Measurements from ENCODE around the gene SNAP91. TPM values are rescaled to one million over a fixed set of nuclear protein-coding genes. Genes with fewer than 3 reads are reported as not detected.
A peak's percentile ranks its signal among the peaks of the same experiment; 100 is the strongest.
"Not testable (repeated sequence)": the region's sequence is repeated elsewhere in the genome, so short reads cannot be mapped to it uniquely, and the experiment has no call there.

SNAP91 gene
- total RNA-seq, 1 donor from 2014 or later = 5.5 TPM

GRCh38 chr6:83637953-83638352 lies 70.9 kb downstream of the SNAP91 start:
- ATAC-seq (no peak), DNase-seq (ENCODE audit: missing footprints) (peak; percentile 57)
- intact Hi-C loops (cut with DNase I) = no loop called here

GRCh38 chr6:83636800-83637199 lies 72.1 kb downstream of the SNAP91 start:
- intact Hi-C loops (cut with DNase I) = no loop called here
- no peak for DNase-seq (ENCODE audit: missing footprints)
- ATAC-seq = no peak

GRCh38 chr6:83633609-83634008 lies 75.3 kb downstream of the SNAP91 start:
- no peak for ATAC-seq
- DNase-seq (ENCODE audit: missing footprints) = no peak
- intact Hi-C loops (cut with DNase I) = no loop called here

GRCh38 chr6:83633149-83633548 lies 75.8 kb downstream of the SNAP91 start:
- DNase-seq (ENCODE audit: missing footprints) (no peak), ATAC-seq (no peak)
- intact Hi-C loops (cut with DNase I) = no loop called here

- DNase-seq (ENCODE audit: missing footprints); intact Hi-C loops (cut with DNase I): not testable (repeated sequence)
Observed at GRCh38 chr6:83629908-83630307, 79.0 kb downstream of the SNAP91 start.

GRCh38 chr6:83615025-83615999 lies 93.6 kb downstream of the SNAP91 start:
- intact Hi-C loops (cut with DNase I) = loop anchor here (10.0 kb wide), 1 partner anchor 609 kb away; the partner anchor contains the start of gene CEP162
- ATAC-seq (no peak), DNase-seq (ENCODE audit: missing footprints) (no peak)

More at GRCh38 chr6:83629908-83630307, 79.0 kb downstream of the SNAP91 start:
- ATAC-seq = not testable (repeated sequence)

- intact Hi-C loops (cut with DNase I) = loop anchor here (10.0 kb wide), 1 partner anchor 611 kb away; the partner anchor contains the start of gene CEP162
- DNase-seq (ENCODE audit: missing footprints) (no peak), ATAC-seq (no peak)
Observed at GRCh38 chr6:83613378-83613777, 95.5 kb downstream of the SNAP91 start.

- intact Hi-C loops (cut with DNase I) = no loop called here
- ATAC-seq (no peak), DNase-seq (ENCODE audit: missing footprints) (no peak)
Observed at GRCh38 chr6:83609248-83609647, 99.7 kb downstream of the SNAP91 start.

- DNase-seq (ENCODE audit: missing footprints) (no peak), ATAC-seq (no peak)
- intact Hi-C loops (cut with DNase I) = no loop called here
Observed at GRCh38 chr6:83605517-83605916, 103.4 kb downstream of the SNAP91 start.

- ATAC-seq (no peak), DNase-seq (ENCODE audit: missing footprints) (no peak)
- intact Hi-C loops (cut with DNase I) = no loop called here
Observed at GRCh38 chr6:83603551-83603950, 105.3 kb downstream of the SNAP91 start.

- intact Hi-C loops (cut with DNase I) = no loop called here
- ATAC-seq (no peak), DNase-seq (ENCODE audit: missing footprints) (no peak)
Observed at GRCh38 chr6:83601119-83601518, 107.8 kb downstream of the SNAP91 start.

- ATAC-seq (no peak), DNase-seq (ENCODE audit: missing footprints) (no peak)
- intact Hi-C loops (cut with DNase I) = no loop called here
Observed at GRCh38 chr6:83600459-83600858, 108.4 kb downstream of the SNAP91 start.

GRCh38 chr6:83597511-83597910 lies 111.4 kb downstream of the SNAP91 start:
- intact Hi-C loops (cut with DNase I) = no loop called here
- ATAC-seq = no peak
- no peak for DNase-seq (ENCODE audit: missing footprints)

GRCh38 chr6:83597051-83597450 lies 111.8 kb downstream of the SNAP91 start:
- ATAC-seq (no peak), DNase-seq (ENCODE audit: missing footprints) (no peak)
- intact Hi-C loops (cut with DNase I) = no loop called here

- intact Hi-C loops (cut with DNase I) = no loop called here
- DNase-seq (ENCODE audit: missing footprints) (no peak), ATAC-seq (no peak)
Observed at GRCh38 chr6:83594941-83595340, 114.0 kb downstream of the SNAP91 start.

- ATAC-seq (no peak), DNase-seq (ENCODE audit: missing footprints) (no peak)
- intact Hi-C loops (cut with DNase I) = no loop called here
Observed at GRCh38 chr6:83593395-83593785, 115.5 kb downstream of the SNAP91 start.

- DNase-seq (ENCODE audit: missing footprints) (no peak), ATAC-seq (no peak)
- intact Hi-C loops (cut with DNase I) = no loop called here
Observed at GRCh38 chr6:83592770-83593394, 116.0 kb downstream of the SNAP91 start.

GRCh38 chr6:83590416-83590815 lies 118.5 kb downstream of the SNAP91 start:
- ATAC-seq (no peak), DNase-seq (ENCODE audit: missing footprints) (no peak)
- intact Hi-C loops (cut with DNase I) = no loop called here

GRCh38 chr6:83589076-83589475 lies 119.8 kb downstream of the SNAP91 start:
- DNase-seq (ENCODE audit: missing footprints) (no peak), ATAC-seq (no peak)
- intact Hi-C loops (cut with DNase I) = no loop called here

GRCh38 chr6:83578057-83578456 lies 130.8 kb downstream of the SNAP91 start:
- intact Hi-C loops (cut with DNase I) = no loop called here
- DNase-seq (ENCODE audit: missing footprints) (no peak), ATAC-seq (no peak)
